Caco-2 (cell line): ENCODE data around the gene EPHA1. TPM values are rescaled to one million over a fixed set of nuclear protein-coding genes. Genes with fewer than 3 reads are reported as not detected.

ENCODE experiments used
- BruUV-seq: library from RNA; stranded (reverse); fragments of 400-500 nt; replicated peaks from 2 replicates; lab custom pipeline; 2021; lab: Mats Ljungman, UMichigan
- CTCF ChIA-PET: fragments of 300-600 bp; sonication (Branson Sonifier 250); formaldehyde crosslinking; loops from one replicate; lab custom pipeline; 2022; ENCODE audit warnings: antibody characterized with exemption; lab: Charles Lee
- POLR2A ChIA-PET: fragments of 300-600 bp; sonication (Branson Sonifier 250); formaldehyde crosslinking; loops from one replicate; lab custom pipeline; 2022; ENCODE audit warnings: antibody characterized with exemption; lab: Charles Lee
- DNase-seq, 2 experiments: peaks; one replicate each; pipeline versions ENCODE4 v3.0.0 to v3.0.0-alpha.2; 2020 to 2022
- H3K27me3 ChIP-seq: replicated peaks from 2 replicates; pipeline ENCODE4 v1.6.0; 2011; ENCODE audit warnings: low read length; ENCODE audit not compliant: control insufficient read depth, insufficient read depth
- H3K36me3 ChIP-seq: 2 replicates; pipeline ENCODE4 v1.5.1; 2011; ENCODE audit warnings: low read length; ENCODE audit not compliant: control insufficient read depth, insufficient read depth
- H3K4me1 ChIP-seq: fragments of 250-450 bp; sonication (Bioruptor Pico); 2 replicates; pipeline ENCODE4 v1.5.1; 2020; ENCODE audit warnings: mild to moderate bottlenecking
- H3K4me3 ChIP-seq: 2 replicates; pipeline ENCODE4 v1.5.1; 2011; ENCODE audit warnings: low read depth, mild to moderate bottlenecking, control low read depth, low read length
- H3K9me3 ChIP-seq: fragments of 250-450 bp; sonication (Bioruptor Pico); 2 replicates; pipeline ENCODE4 v1.5.1; 2020; ENCODE audit warnings: mild to moderate bottlenecking, moderate library complexity
- H3K27ac Mint-ChIP-seq: one replicate; pipeline ENCODE4 v1.8.0; 2022; ENCODE audit warnings: mixed read lengths; ENCODE audit not compliant: unreplicated experiment
- H3K27me3 Mint-ChIP-seq: one replicate; pipeline ENCODE4 v1.8.0; 2022; ENCODE audit warnings: mixed read lengths; ENCODE audit not compliant: insufficient read depth, unreplicated experiment
- H3K36me3 Mint-ChIP-seq: one replicate; pipeline ENCODE4 v1.8.0; 2022; ENCODE audit warnings: mild to moderate bottlenecking, mixed read lengths; ENCODE audit not compliant: insufficient read depth, unreplicated experiment
- H3K4me1 Mint-ChIP-seq: one replicate; pipeline ENCODE4 v1.8.0; 2022; ENCODE audit warnings: low read depth, mixed read lengths; ENCODE audit not compliant: unreplicated experiment
- H3K4me3 Mint-ChIP-seq: one replicate; pipeline ENCODE4 v1.8.0; 2022; ENCODE audit warnings: mild to moderate bottlenecking, moderate library complexity, mixed read lengths; ENCODE audit not compliant: unreplicated experiment
- H3K9me3 Mint-ChIP-seq: one replicate; pipeline ENCODE4 v1.8.0; 2022; ENCODE audit warnings: mixed read lengths; ENCODE audit not compliant: unreplicated experiment
- CTCF ChIP-seq, 2 experiments: fragments of 200-600 bp in 1 of 2; IDR thresholded peaks; 1 replicate in 1 of 2; 2 replicates in 1 of 2; pipeline versions ENCODE4 v1.5.1 to v1.8.0; 2011 to 2022; ENCODE audit warnings: antibody characterized with exemption in 1 of 2, control low read depth in 1 of 2, inconsistent platforms in 1 of 2, low read depth in 1 of 2, low read length in 1 of 2, mild to moderate bottlenecking in 1 of 2, moderate library complexity in 1 of 2; ENCODE audit not compliant: insufficient read depth in 1 of 2, severe bottlenecking in 1 of 2, unreplicated experiment in 1 of 2
- intact Hi-C: fragments of 100-400 bp; cut with micrococcal nuclease; formaldehyde crosslinking; loops from one replicate; pipeline ENCODE4 v1.10.0; 2022; ENCODE audit not compliant: unreplicated experiment
- total RNA-seq: library from RNA; stranded (reverse); gene quantifications from 2 replicates; pipeline ENCODE4 v1.2.3, GENCODE V29; 2022

Gene EPHA1
- total RNA-seq, 1 experiment from 2014 or later, result 66.6 TPM

- Histone ChIP-seq H3K27me3 (no peaks in the 10 kb centered on the region), H3K4me3 (no peak overlapping the region), H3K9me3 (no peaks in the 10 kb centered on the region), H3K4me1 (peaks cover 20% of the 10 kb centered on the region; the same call in 1 of the 2 replicates), H3K36me3 (peaks cover 5% of the 10 kb centered on the region)
- peaks cover 17% of the 10 kb centered on the region for H3K4me1 Mint-ChIP-seq
- no TSS peak for BruUV-seq
- no peaks in the 10 kb centered on the region for H3K9me3 Mint-ChIP-seq
- peaks cover 64% of the 10 kb centered on the region for H3K36me3 Mint-ChIP-seq
- no peak for DNase-seq
- H3K4me3 Mint-ChIP-seq, result no peak overlapping the region
- TF ChIP-seq CTCF (IDR thresholded peaks at IDR 0.05; ENCODE audit: insufficient read depth in 1 of 2, low read depth in 1 of 2, low read length in 1 of 2, severe bottlenecking in 1 of 2, unreplicated experiment in 1 of 2), result no peak
- no peaks in the 10 kb centered on the region for H3K27me3 Mint-ChIP-seq
- H3K27ac Mint-ChIP-seq, result no peak overlapping the region
- intact Hi-C loops, result no loop called here
- ChIA-PET POLR2A (interaction anchor here (1.3 kb wide), 1 partner anchor 13 kb away, joined by 3 read pairs; the partner anchor contains the start of gene EPHA1), CTCF (interaction anchor here (1.2 kb wide), 1 partner anchor 15 kb away, joined by 3 read pairs; no protein-coding TSS in a partner anchor)
Observed at GRCh38 chr7:143395187-143396149, 13.2 kb downstream of the EPHA1 start.

- peaks cover 20% of the 10 kb centered on the region; the same call in 1 of the 2 replicates for H3K4me1 ChIP-seq
- H3K27me3 Mint-ChIP-seq, result no peaks in the 10 kb centered on the region
Observed at GRCh38 chr7:143394777-143395176, 13.9 kb downstream of the EPHA1 start.

More at GRCh38 chr7:143394777-143395176, 13.9 kb downstream of the EPHA1 start:
- H3K27ac Mint-ChIP-seq, result no peak overlapping the region
- H3K36me3 ChIP-seq, result peaks cover 6% of the 10 kb centered on the region
- BruUV-seq, result no TSS peak
- no peak for TF ChIP-seq CTCF (IDR thresholded peaks at IDR 0.05; ENCODE audit: insufficient read depth in 1 of 2, low read depth in 1 of 2, low read length in 1 of 2, severe bottlenecking in 1 of 2, unreplicated experiment in 1 of 2)
- no peak overlapping the region for H3K4me3 ChIP-seq
- POLR2A ChIA-PET, result no interaction called here
- H3K27me3 ChIP-seq, result no peaks in the 10 kb centered on the region
- no peak overlapping the region for H3K4me3 Mint-ChIP-seq
- DNase-seq, result no peak
- intact Hi-C loops, result no loop called here
- CTCF ChIA-PET, result no interaction called here
- H3K9me3 ChIP-seq, result no peaks in the 10 kb centered on the region
- peaks cover 70% of the 10 kb centered on the region for H3K36me3 Mint-ChIP-seq
- peaks cover 17% of the 10 kb centered on the region for H3K4me1 Mint-ChIP-seq
- H3K9me3 Mint-ChIP-seq, result no peaks in the 10 kb centered on the region
